ENCODE data around the gene DYNLL2. TPM values are rescaled to one million over a fixed set of nuclear protein-coding genes. Genes with fewer than 3 reads are reported as not detected.

DYNLL2 gene
- total and polyA plus RNA-seq, 4 donors: 17.5 to 56.0 (median 32.5) TPM

- Histone ChIP-seq H3K36me3 (ENCODE audit: control insufficient read depth in 1 of 2, insufficient read depth in 2 of 2, low read length in 1 of 2) (no peaks in the 10 kb centered on the region), H3K4me1 (ENCODE audit: control insufficient read depth in 1 of 2, insufficient read depth in 2 of 2, low read length in 2 of 2) (peaks cover 3% of the 10 kb centered on the region in 2 donors), H3K27ac (ENCODE audit: low read depth in 1 of 2, low read length in 2 of 2) (no peak overlapping the region), H3K9me3 (ENCODE audit: control insufficient read depth, low read length) (no peaks in the 10 kb centered on the region), H3K27me3 (ENCODE audit: control insufficient read depth in 1 of 2, insufficient read depth in 2 of 2, low read length in 1 of 2) (no peaks in the 10 kb centered on the region), H3K4me3 (ENCODE audit: low read length in 2 of 2) (no peak overlapping the region)
- ATAC-seq (ENCODE audit: low FRiP score): no peak
- DNase-seq: no peak
- 86 to 88% methylated on average over 16 of the region's 16 CpGs for WGBS, 2 donors
- intact Hi-C loops (cut with DNase I): loop anchor here in 1 of 2 donors (2.0 kb wide), 2 partner anchors 73 to 231 kb away; partner anchors contain the start of gene MRPS23
These were observed 1.4 kb upstream of the DYNLL2 start for GRCh38 chr17:58081646-58082340.

- intact Hi-C loops (cut with DNase I): loop anchor here in 1 of 2 donors (2.0 kb wide), 2 partner anchors 74 to 232 kb away; partner anchors contain the start of gene MRPS23
- Histone ChIP-seq H3K4me1 (ENCODE audit: control insufficient read depth in 1 of 2, insufficient read depth in 2 of 2, low read length in 2 of 2) (peaks cover 3% of the 10 kb centered on the region in 2 donors), H3K9me3 (ENCODE audit: control insufficient read depth, low read length) (no peaks in the 10 kb centered on the region), H3K27me3 (ENCODE audit: control insufficient read depth in 1 of 2, insufficient read depth in 2 of 2, low read length in 1 of 2) (no peaks in the 10 kb centered on the region), H3K4me3 (ENCODE audit: low read length in 2 of 2) (no peak overlapping the region), H3K36me3 (ENCODE audit: control insufficient read depth in 1 of 2, insufficient read depth in 2 of 2, low read length in 1 of 2) (peaks cover 0 to 2% of the 10 kb centered on the region in 2 donors), H3K27ac (ENCODE audit: low read depth in 1 of 2, low read length in 2 of 2) (peak overlapping the region in 1 of 2 donors; percentile 3)
- no peak for ATAC-seq (ENCODE audit: low FRiP score)
- DNase-seq: no peak
- 82 to 85% methylated on average over 10 of the region's 10 CpGs for WGBS, 2 donors
These were observed 814 bp upstream of the DYNLL2 start for GRCh38 chr17:58082341-58082869.

DNA sequence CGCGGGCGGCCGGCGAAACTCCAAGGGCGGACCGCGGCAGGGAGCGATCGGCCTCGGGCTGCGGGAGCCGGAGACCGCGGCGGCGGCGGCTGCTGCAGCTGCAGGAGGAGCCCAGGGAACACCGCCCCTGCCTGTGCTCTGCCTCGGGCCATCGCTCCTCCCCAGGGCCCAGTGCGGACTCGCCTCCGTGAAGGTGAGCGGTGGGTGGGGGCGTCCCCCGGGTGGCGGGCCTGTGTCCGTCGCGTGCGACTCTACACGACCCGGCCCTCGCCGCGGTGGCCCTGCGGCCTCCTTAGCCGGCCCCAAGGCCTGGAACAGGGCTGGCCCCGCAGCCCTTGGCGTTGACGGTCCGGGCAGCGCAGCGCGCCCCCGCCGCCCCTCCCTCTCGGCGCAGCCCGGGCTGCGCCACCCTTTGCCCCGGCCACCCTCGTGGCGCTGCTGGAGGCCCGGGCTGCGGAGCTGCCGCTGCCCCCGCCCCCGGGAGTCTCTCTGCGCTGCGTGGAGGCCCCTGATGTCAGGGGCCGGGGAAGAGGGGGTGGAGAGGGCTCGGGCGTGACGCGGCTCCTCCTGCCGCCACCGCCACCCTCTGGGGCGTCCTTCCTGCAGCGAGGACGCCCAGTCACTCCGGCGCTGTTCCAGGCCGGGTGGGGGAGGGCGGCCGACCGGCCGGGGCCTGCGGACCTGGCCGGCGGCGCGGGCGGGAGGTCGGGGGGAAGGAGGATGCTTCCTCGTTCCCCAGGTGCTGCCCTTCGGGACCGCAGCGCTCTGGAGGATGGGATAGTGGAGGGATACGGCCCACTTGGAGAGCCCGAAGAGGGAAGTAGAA, 485 bp downstream of the DYNLL2 start:
- Histone ChIP-seq H3K27ac (ENCODE audit: low read depth in 1 of 2, low read length in 2 of 2) (peak overlapping the region; percentile 88 to 98), H3K9me3 (ENCODE audit: control insufficient read depth, low read length) (no peaks in the 10 kb centered on the region), H3K4me3 (ENCODE audit: low read length in 2 of 2) (peak overlapping the region; percentile 94 to 98), H3K4me1 (ENCODE audit: control insufficient read depth in 1 of 2, insufficient read depth in 2 of 2, low read length in 2 of 2) (peaks cover 3% of the 10 kb centered on the region in 2 donors), H3K27me3 (ENCODE audit: control insufficient read depth in 1 of 2, insufficient read depth in 2 of 2, low read length in 1 of 2) (no peaks in the 10 kb centered on the region), H3K36me3 (ENCODE audit: control insufficient read depth in 1 of 2, insufficient read depth in 2 of 2, low read length in 1 of 2) (peaks cover 0 to 2% of the 10 kb centered on the region in 2 donors)
- WGBS, 2 donors: 0% methylated on average over 58 to 92 of the region's 92 CpGs
- ATAC-seq (ENCODE audit: low FRiP score): peak; percentile 80
- intact Hi-C loops (cut with DNase I): loop anchor here in 1 of 2 donors (2.0 kb wide), 2 partner anchors 75 to 233 kb away; partner anchors contain the start of gene MRPS23
- peak; percentile 81 to 90 for DNase-seq

DNA sequence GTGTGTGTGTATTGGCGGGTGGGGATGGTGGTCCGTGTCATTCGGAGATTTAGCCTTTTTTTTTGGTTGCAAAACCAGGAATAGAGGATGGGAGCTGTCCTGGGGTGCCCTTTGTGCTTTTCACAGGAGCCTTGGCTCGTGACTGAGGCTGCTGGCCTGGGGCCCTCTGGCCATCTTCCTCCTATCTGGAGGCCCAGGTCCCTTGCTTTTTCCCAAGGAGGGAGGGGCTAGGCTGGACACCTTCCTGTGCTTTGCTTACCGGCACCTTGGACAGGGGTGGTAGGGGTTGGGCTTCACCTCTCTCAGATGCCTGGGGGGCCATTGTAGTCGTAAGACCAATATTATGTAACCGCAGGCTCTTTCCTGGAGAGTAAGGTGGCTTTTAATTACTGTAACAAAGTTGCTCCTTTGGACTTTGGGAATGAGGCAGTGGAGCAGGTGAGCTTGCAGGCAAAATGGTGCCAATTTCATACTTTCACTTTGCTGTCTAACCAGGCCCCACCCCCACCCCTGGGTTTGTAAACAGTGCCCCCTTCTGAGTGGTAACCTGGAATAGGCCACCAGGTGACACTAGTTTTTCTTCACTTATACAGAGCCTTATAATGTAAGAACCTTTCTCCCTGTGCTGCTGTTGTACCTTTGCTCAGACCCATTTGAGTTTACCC, 1.2 kb downstream of the DYNLL2 start:
- WGBS, 2 donors: 1 to 2% methylated on average over 7 of the region's 7 CpGs
- Histone ChIP-seq H3K36me3 (ENCODE audit: control insufficient read depth in 1 of 2, insufficient read depth in 2 of 2, low read length in 1 of 2) (peaks cover 0 to 6% of the 10 kb centered on the region in 2 donors), H3K27me3 (ENCODE audit: control insufficient read depth in 1 of 2, insufficient read depth in 2 of 2, low read length in 1 of 2) (no peaks in the 10 kb centered on the region), H3K4me3 (ENCODE audit: low read length in 2 of 2) (peak overlapping the region; percentile 94 to 98), H3K9me3 (ENCODE audit: control insufficient read depth, low read length) (no peaks in the 10 kb centered on the region), H3K27ac (ENCODE audit: low read depth in 1 of 2, low read length in 2 of 2) (peak overlapping the region in 1 of 2 donors; percentile 16), H3K4me1 (ENCODE audit: control insufficient read depth in 1 of 2, insufficient read depth in 2 of 2, low read length in 2 of 2) (peaks cover 3% of the 10 kb centered on the region in 2 donors)
- no peak for ATAC-seq (ENCODE audit: low FRiP score)
- intact Hi-C loops (cut with DNase I): no loop called here
- DNase-seq: peak in 1 of 2 donors; percentile 55

GRCh38 chr17:58085039-58085715, 2.0 kb downstream of the DYNLL2 start:
- intact Hi-C loops (cut with DNase I): loop anchor here in 1 of 2 donors (5.0 kb wide), 1 partner anchor 78 kb away; the partner anchor contains the start of gene SRSF1
- peak overlapping the region in 1 of 2 donors; percentile 98 for H3K4me3 ChIP-seq (ENCODE audit: low read length in 2 of 2)
- no peaks in the 10 kb centered on the region for H3K27me3 ChIP-seq (ENCODE audit: control insufficient read depth in 1 of 2, insufficient read depth in 2 of 2, low read length in 1 of 2)
- 41 to 42% methylated on average over 8 of the region's 8 CpGs for WGBS, 2 donors
- H3K27ac ChIP-seq (ENCODE audit: low read depth in 1 of 2, low read length in 2 of 2): no peak overlapping the region
- no peak for ATAC-seq (ENCODE audit: low FRiP score)
- DNase-seq: no peak
- H3K36me3 ChIP-seq (ENCODE audit: control insufficient read depth in 1 of 2, insufficient read depth in 2 of 2, low read length in 1 of 2): peaks cover 0 to 6% of the 10 kb centered on the region in 2 donors
- peaks cover 3% of the 10 kb centered on the region in 2 donors for H3K4me1 ChIP-seq (ENCODE audit: control insufficient read depth in 1 of 2, insufficient read depth in 2 of 2, low read length in 2 of 2)
- H3K9me3 ChIP-seq (ENCODE audit: control insufficient read depth, low read length): no peaks in the 10 kb centered on the region

DNA sequence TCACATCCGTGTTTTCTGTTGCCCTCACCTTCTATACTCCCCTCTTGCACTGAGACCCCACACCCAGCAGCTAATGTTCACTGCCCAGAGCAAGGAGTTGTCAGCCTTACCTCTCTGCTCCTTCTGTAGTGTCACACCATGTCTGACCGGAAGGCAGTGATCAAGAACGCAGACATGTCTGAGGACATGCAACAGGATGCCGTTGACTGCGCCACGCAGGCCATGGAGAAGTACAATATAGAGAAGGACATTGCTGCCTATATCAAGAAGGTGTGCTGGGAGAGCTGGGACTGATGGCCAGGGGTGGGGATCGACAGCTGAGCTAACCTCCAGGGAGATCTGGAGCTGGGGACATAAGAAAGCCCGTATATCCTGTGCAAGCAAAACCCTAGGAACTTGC, 3.7 kb downstream of the DYNLL2 start:
- intact Hi-C loops (cut with DNase I): loop anchor here in 1 of 2 donors (5.0 kb wide), 1 partner anchor 80 kb away; the partner anchor contains the start of gene SRSF1
- H3K27ac ChIP-seq (ENCODE audit: low read depth in 1 of 2, low read length in 2 of 2): no peak overlapping the region
- H3K4me1 ChIP-seq (ENCODE audit: control insufficient read depth in 1 of 2, insufficient read depth in 2 of 2, low read length in 2 of 2): peaks cover 3% of the 10 kb centered on the region in 2 donors
- WGBS, 2 donors: 67 to 69% methylated on average over 8 of the region's 8 CpGs
- no peak overlapping the region for H3K4me3 ChIP-seq (ENCODE audit: low read length in 2 of 2)
- H3K36me3 ChIP-seq (ENCODE audit: control insufficient read depth in 1 of 2, insufficient read depth in 2 of 2, low read length in 1 of 2): peaks cover under 1 to 8% of the 10 kb centered on the region in 2 donors
- H3K9me3 ChIP-seq (ENCODE audit: control insufficient read depth, low read length): no peaks in the 10 kb centered on the region
- no peak for ATAC-seq (ENCODE audit: low FRiP score)
- no peaks in the 10 kb centered on the region for H3K27me3 ChIP-seq (ENCODE audit: control insufficient read depth in 1 of 2, insufficient read depth in 2 of 2, low read length in 1 of 2)
- DNase-seq: no peak

- no peak overlapping the region for H3K27ac ChIP-seq (ENCODE audit: low read depth in 1 of 2, low read length in 2 of 2)
- peaks cover 6 to 14% of the 10 kb centered on the region in 2 donors for H3K36me3 ChIP-seq (ENCODE audit: control insufficient read depth in 1 of 2, insufficient read depth in 2 of 2, low read length in 1 of 2)
- DNase-seq: no peak
- intact Hi-C loops (cut with DNase I): loop anchor here in 1 of 2 donors (5.0 kb wide), 1 partner anchor 81 kb away; the partner anchor contains the start of gene SRSF1
- H3K27me3 ChIP-seq (ENCODE audit: control insufficient read depth in 1 of 2, insufficient read depth in 2 of 2, low read length in 1 of 2): no peaks in the 10 kb centered on the region
- ATAC-seq (ENCODE audit: low FRiP score): no peak
- 58 to 60% methylated on average over 5 of the region's 5 CpGs for WGBS, 2 donors
- no peak overlapping the region for H3K4me3 ChIP-seq (ENCODE audit: low read length in 2 of 2)
- no peaks in the 10 kb centered on the region for H3K9me3 ChIP-seq (ENCODE audit: control insufficient read depth, low read length)
- H3K4me1 ChIP-seq (ENCODE audit: control insufficient read depth in 1 of 2, insufficient read depth in 2 of 2, low read length in 2 of 2): peaks cover 3% of the 10 kb centered on the region in 2 donors
These were observed 5.4 kb downstream of the DYNLL2 start for GRCh38 chr17:58088624-58089023.
